Activated naive CD4-positive, alpha-beta T cell treated with anti-CD3 and anti-CD28 coated beads, Interleukin-2, amount 50 U/mL, for 24 hours (primary cell): Measurements from ENCODE around the gene SLC39A11.

Experiments
- H3K27ac Mint-ChIP-seq: one replicate; pipeline ENCODE4 v1.8.0; 2021; ENCODE audit warnings: mild to moderate bottlenecking, mixed read lengths
- H3K27me3 Mint-ChIP-seq: one replicate; pipeline ENCODE4 v1.8.0; 2021; ENCODE audit warnings: mixed read lengths
- H3K36me3 Mint-ChIP-seq: one replicate; pipeline ENCODE4 v1.8.0; 2021; ENCODE audit warnings: mixed read lengths
- H3K4me1 Mint-ChIP-seq: one replicate; pipeline ENCODE4 v1.8.0; 2021; ENCODE audit warnings: mixed read lengths
- H3K4me3 Mint-ChIP-seq: one replicate; pipeline ENCODE4 v1.8.0; 2021; ENCODE audit warnings: mild to moderate bottlenecking, mixed read lengths
- H3K9me3 Mint-ChIP-seq: one replicate; pipeline ENCODE4 v1.8.0; 2021; ENCODE audit warnings: mixed read lengths

Gene SLC39A11

GRCh38 chr17:73096211-73096610 lies 3.7 kb upstream of the SLC39A11 start:
- Mint-ChIP-seq H3K4me3 (no peak overlapping the region), H3K27me3 (peaks cover 6% of the 10 kb centered on the region), H3K36me3 (no peaks in the 10 kb centered on the region), H3K27ac (no peak overlapping the region), H3K9me3 (no peaks in the 10 kb centered on the region), H3K4me1 (peaks cover 13% of the 10 kb centered on the region)

GRCh38 chr17:73093286-73093685 lies 798 bp upstream of the SLC39A11 start:
- Mint-ChIP-seq H3K4me3 (peak overlapping the region; percentile 98), H3K4me1 (peaks cover 30% of the 10 kb centered on the region), H3K27ac (no peak overlapping the region), H3K36me3 (no peaks in the 10 kb centered on the region), H3K27me3 (peaks cover 3% of the 10 kb centered on the region), H3K9me3 (no peaks in the 10 kb centered on the region)

- peak overlapping the region; percentile 97 for H3K27ac Mint-ChIP-seq
- H3K27me3 Mint-ChIP-seq: peaks cover 3% of the 10 kb centered on the region
- peaks cover 37% of the 10 kb centered on the region for H3K4me1 Mint-ChIP-seq
- H3K4me3 Mint-ChIP-seq: peak overlapping the region; percentile 98
- no peaks in the 10 kb centered on the region for H3K9me3 Mint-ChIP-seq
- peaks cover 6% of the 10 kb centered on the region for H3K36me3 Mint-ChIP-seq
Observed at GRCh38 chr17:73091770-73092522, 542 bp downstream of the SLC39A11 start.

GRCh38 chr17:73091410-73091769 lies 1.1 kb downstream of the SLC39A11 start:
- Mint-ChIP-seq H3K9me3 (no peaks in the 10 kb centered on the region), H3K27me3 (peaks cover 3% of the 10 kb centered on the region), H3K4me1 (peaks cover 37% of the 10 kb centered on the region), H3K27ac (no peak overlapping the region), H3K4me3 (peak overlapping the region; percentile 98), H3K36me3 (peaks cover 6% of the 10 kb centered on the region)

GRCh38 chr17:73090396-73091202 lies 1.9 kb downstream of the SLC39A11 start:
- Mint-ChIP-seq H3K36me3 (peaks cover 10% of the 10 kb centered on the region), H3K4me3 (peak overlapping the region; percentile 17), H3K9me3 (no peaks in the 10 kb centered on the region), H3K4me1 (peaks cover 37% of the 10 kb centered on the region), H3K27me3 (peaks cover under 1% of the 10 kb centered on the region), H3K27ac (no peak overlapping the region)

GRCh38 chr17:73089322-73090317 lies 2.9 kb downstream of the SLC39A11 start:
- Mint-ChIP-seq H3K9me3 (no peaks in the 10 kb centered on the region), H3K27ac (no peak overlapping the region), H3K4me3 (no peak overlapping the region), H3K36me3 (peaks cover 15% of the 10 kb centered on the region), H3K27me3 (no peaks in the 10 kb centered on the region), H3K4me1 (peaks cover 37% of the 10 kb centered on the region)

GRCh38 chr17:73088561-73088960 lies 3.9 kb downstream of the SLC39A11 start:
- no peaks in the 10 kb centered on the region for H3K27me3 Mint-ChIP-seq
- peaks cover 3% of the 10 kb centered on the region for H3K9me3 Mint-ChIP-seq
- H3K4me3 Mint-ChIP-seq: no peak overlapping the region
- peaks cover 24% of the 10 kb centered on the region for H3K36me3 Mint-ChIP-seq
- no peak overlapping the region for H3K27ac Mint-ChIP-seq
- peaks cover 37% of the 10 kb centered on the region for H3K4me1 Mint-ChIP-seq

- Mint-ChIP-seq H3K4me1 (peaks cover 12% of the 10 kb centered on the region), H3K27me3 (no peaks in the 10 kb centered on the region), H3K4me3 (no peak overlapping the region), H3K9me3 (peaks cover 7% of the 10 kb centered on the region), H3K36me3 (peaks cover 47% of the 10 kb centered on the region), H3K27ac (no peak overlapping the region)
Observed at GRCh38 chr17:73083432-73083831, 9.1 kb downstream of the SLC39A11 start.

- no peaks in the 10 kb centered on the region for H3K4me1 Mint-ChIP-seq
- no peaks in the 10 kb centered on the region for H3K9me3 Mint-ChIP-seq
- H3K4me3 Mint-ChIP-seq: no peak overlapping the region
- H3K27ac Mint-ChIP-seq: no peak overlapping the region
- H3K36me3 Mint-ChIP-seq: peaks cover 25% of the 10 kb centered on the region
- no peaks in the 10 kb centered on the region for H3K27me3 Mint-ChIP-seq
Observed at GRCh38 chr17:73074566-73074965, 17.9 kb downstream of the SLC39A11 start.

GRCh38 chr17:73072219-73072962 lies 20.1 kb downstream of the SLC39A11 start:
- H3K27ac Mint-ChIP-seq: no peak overlapping the region
- no peaks in the 10 kb centered on the region for H3K27me3 Mint-ChIP-seq
- H3K4me3 Mint-ChIP-seq: no peak overlapping the region
- H3K9me3 Mint-ChIP-seq: no peaks in the 10 kb centered on the region
- H3K36me3 Mint-ChIP-seq: peaks cover 23% of the 10 kb centered on the region
- H3K4me1 Mint-ChIP-seq: peaks cover 3% of the 10 kb centered on the region

GRCh38 chr17:73071066-73071999 lies 21.2 kb downstream of the SLC39A11 start:
- Mint-ChIP-seq H3K4me1 (peaks cover 3% of the 10 kb centered on the region), H3K36me3 (peaks cover 28% of the 10 kb centered on the region)

GRCh38 chr17:73069841-73070240 lies 22.6 kb downstream of the SLC39A11 start:
- Mint-ChIP-seq H3K4me3 (no peak overlapping the region), H3K27ac (no peak overlapping the region), H3K27me3 (no peaks in the 10 kb centered on the region), H3K9me3 (no peaks in the 10 kb centered on the region), H3K4me1 (peaks cover 7% of the 10 kb centered on the region), H3K36me3 (peaks cover 24% of the 10 kb centered on the region)

More at GRCh38 chr17:73071066-73071999, 21.2 kb downstream of the SLC39A11 start:
- no peak overlapping the region for H3K27ac Mint-ChIP-seq
- H3K4me3 Mint-ChIP-seq: no peak overlapping the region
- no peaks in the 10 kb centered on the region for H3K27me3 Mint-ChIP-seq
- no peaks in the 10 kb centered on the region for H3K9me3 Mint-ChIP-seq

GRCh38 chr17:73069164-73069770 lies 23.2 kb downstream of the SLC39A11 start:
- H3K27me3 Mint-ChIP-seq: no peaks in the 10 kb centered on the region
- H3K4me3 Mint-ChIP-seq: no peak overlapping the region
- H3K9me3 Mint-ChIP-seq: no peaks in the 10 kb centered on the region
- no peak overlapping the region for H3K27ac Mint-ChIP-seq
- H3K4me1 Mint-ChIP-seq: peaks cover 11% of the 10 kb centered on the region
- peaks cover 24% of the 10 kb centered on the region for H3K36me3 Mint-ChIP-seq
